Measurements from ENCODE around the gene AFF3.

AFF3 gene

GRCh38 chr2:99824758-99825157 lies 317.6 kb downstream of the AFF3 start:
- H3K9me3 ChIP-seq (ENCODE audit: control insufficient read depth, low read length): no peaks in the 10 kb centered on the region
- H3K36me3 ChIP-seq (ENCODE audit: control insufficient read depth, insufficient read depth, low read length): no peaks in the 10 kb centered on the region
- H3K27ac ChIP-seq (ENCODE audit: insufficient read depth, low read depth, low read length, poor library complexity, severe bottlenecking): no peak overlapping the region
- WGBS, 2 experiments: 94 to 96% methylated on average over 4 to 6 of the region's 6 CpGs
- no peak overlapping the region for H3K4me3 ChIP-seq (ENCODE audit: insufficient read depth, low read depth, low read length)
- H3K4me1 ChIP-seq (ENCODE audit: control insufficient read depth, insufficient read depth, low read length): peaks cover 5% of the 10 kb centered on the region
- H3K27me3 ChIP-seq (ENCODE audit: control insufficient read depth, insufficient read depth, low read length, poor library complexity, severe bottlenecking): no peaks in the 10 kb centered on the region

GRCh38 chr2:99822474-99823207 lies 319.7 kb downstream of the AFF3 start:
- WGBS, 2 experiments: 7 to 16% methylated on average over 8 to 9 of the region's 9 CpGs

GRCh38 chr2:99821984-99822383 lies 320.4 kb downstream of the AFF3 start:
- H3K4me3 ChIP-seq (ENCODE audit: insufficient read depth, low read depth, low read length): no peak overlapping the region
- no peaks in the 10 kb centered on the region for H3K36me3 ChIP-seq (ENCODE audit: control insufficient read depth, insufficient read depth, low read length)

More at GRCh38 chr2:99822474-99823207, 319.7 kb downstream of the AFF3 start:
- no peaks in the 10 kb centered on the region for H3K36me3 ChIP-seq (ENCODE audit: control insufficient read depth, insufficient read depth, low read length)
- H3K4me3 ChIP-seq (ENCODE audit: insufficient read depth, low read depth, low read length): peak overlapping the region; percentile 2
- H3K27ac ChIP-seq (ENCODE audit: insufficient read depth, low read depth, low read length, poor library complexity, severe bottlenecking): peak overlapping the region; percentile 75
- H3K9me3 ChIP-seq (ENCODE audit: control insufficient read depth, low read length): no peaks in the 10 kb centered on the region
- no peaks in the 10 kb centered on the region for H3K27me3 ChIP-seq (ENCODE audit: control insufficient read depth, insufficient read depth, low read length, poor library complexity, severe bottlenecking)
- H3K4me1 ChIP-seq (ENCODE audit: control insufficient read depth, insufficient read depth, low read length): peaks cover 5% of the 10 kb centered on the region

GRCh38 chr2:99821572-99821971 lies 320.8 kb downstream of the AFF3 start:
- no peaks in the 10 kb centered on the region for H3K9me3 ChIP-seq (ENCODE audit: control insufficient read depth, low read length)
- H3K27me3 ChIP-seq (ENCODE audit: control insufficient read depth, insufficient read depth, low read length, poor library complexity, severe bottlenecking): no peaks in the 10 kb centered on the region
- H3K36me3 ChIP-seq (ENCODE audit: control insufficient read depth, insufficient read depth, low read length): no peaks in the 10 kb centered on the region
- no peak overlapping the region for H3K4me3 ChIP-seq (ENCODE audit: insufficient read depth, low read depth, low read length)
- WGBS, 2 experiments: 62 to 68% methylated on average over 7 of the region's 7 CpGs
- H3K4me1 ChIP-seq (ENCODE audit: control insufficient read depth, insufficient read depth, low read length): peaks cover 5% of the 10 kb centered on the region
- peak overlapping the region; percentile 75 for H3K27ac ChIP-seq (ENCODE audit: insufficient read depth, low read depth, low read length, poor library complexity, severe bottlenecking)

More at GRCh38 chr2:99821984-99822383, 320.4 kb downstream of the AFF3 start:
- Histone ChIP-seq H3K4me1 (ENCODE audit: control insufficient read depth, insufficient read depth, low read length) (peaks cover 5% of the 10 kb centered on the region), H3K9me3 (ENCODE audit: control insufficient read depth, low read length) (no peaks in the 10 kb centered on the region), H3K27ac (ENCODE audit: insufficient read depth, low read depth, low read length, poor library complexity, severe bottlenecking) (peak overlapping the region; percentile 75), H3K27me3 (ENCODE audit: control insufficient read depth, insufficient read depth, low read length, poor library complexity, severe bottlenecking) (no peaks in the 10 kb centered on the region)
- WGBS, 2 experiments: 82 to 87% methylated on average over 6 of the region's 6 CpGs

- no peaks in the 10 kb centered on the region for H3K36me3 ChIP-seq (ENCODE audit: control insufficient read depth, insufficient read depth, low read length)
- no peaks in the 10 kb centered on the region for H3K27me3 ChIP-seq (ENCODE audit: control insufficient read depth, insufficient read depth, low read length, poor library complexity, severe bottlenecking)
- no peak overlapping the region for H3K27ac ChIP-seq (ENCODE audit: insufficient read depth, low read depth, low read length, poor library complexity, severe bottlenecking)
- peaks cover 5% of the 10 kb centered on the region for H3K4me1 ChIP-seq (ENCODE audit: control insufficient read depth, insufficient read depth, low read length)
- 88 to 95% methylated on average over 3 of the region's 3 CpGs for WGBS, 2 experiments
- H3K4me3 ChIP-seq (ENCODE audit: insufficient read depth, low read depth, low read length): no peak overlapping the region
- H3K9me3 ChIP-seq (ENCODE audit: control insufficient read depth, low read length): no peaks in the 10 kb centered on the region
These were observed 321.4 kb downstream of the AFF3 start for GRCh38 chr2:99821039-99821438.

- Histone ChIP-seq H3K4me3 (ENCODE audit: insufficient read depth, low read depth, low read length) (no peak overlapping the region), H3K4me1 (ENCODE audit: control insufficient read depth, insufficient read depth, low read length) (peaks cover 5% of the 10 kb centered on the region), H3K36me3 (ENCODE audit: control insufficient read depth, insufficient read depth, low read length) (no peaks in the 10 kb centered on the region), H3K27ac (ENCODE audit: insufficient read depth, low read depth, low read length, poor library complexity, severe bottlenecking) (no peak overlapping the region), H3K9me3 (ENCODE audit: control insufficient read depth, low read length) (no peaks in the 10 kb centered on the region), H3K27me3 (ENCODE audit: control insufficient read depth, insufficient read depth, low read length, poor library complexity, severe bottlenecking) (no peaks in the 10 kb centered on the region)
- WGBS, 2 experiments: 93 to 95% methylated on average over 7 of the region's 7 CpGs
These were observed 322.6 kb downstream of the AFF3 start for GRCh38 chr2:99819766-99820165.

- Histone ChIP-seq H3K9me3 (ENCODE audit: control insufficient read depth, low read length) (no peaks in the 10 kb centered on the region), H3K4me3 (ENCODE audit: insufficient read depth, low read depth, low read length) (no peak overlapping the region), H3K27me3 (ENCODE audit: control insufficient read depth, insufficient read depth, low read length, poor library complexity, severe bottlenecking) (no peaks in the 10 kb centered on the region), H3K4me1 (ENCODE audit: control insufficient read depth, insufficient read depth, low read length) (peaks cover 5% of the 10 kb centered on the region), H3K36me3 (ENCODE audit: control insufficient read depth, insufficient read depth, low read length) (no peaks in the 10 kb centered on the region), H3K27ac (ENCODE audit: insufficient read depth, low read depth, low read length, poor library complexity, severe bottlenecking) (no peak overlapping the region)
- WGBS, 2 experiments: 75 to 86% methylated on average over 1 to 2 of the region's 2 CpGs
These were observed 323.5 kb downstream of the AFF3 start for GRCh38 chr2:99818842-99819241.

- 94 to 95% methylated on average over 5 of the region's 5 CpGs for WGBS, 2 experiments
- H3K36me3 ChIP-seq (ENCODE audit: control insufficient read depth, insufficient read depth, low read length): no peaks in the 10 kb centered on the region
- H3K27me3 ChIP-seq (ENCODE audit: control insufficient read depth, insufficient read depth, low read length, poor library complexity, severe bottlenecking): no peaks in the 10 kb centered on the region
- H3K4me1 ChIP-seq (ENCODE audit: control insufficient read depth, insufficient read depth, low read length): no peaks in the 10 kb centered on the region
- no peaks in the 10 kb centered on the region for H3K9me3 ChIP-seq (ENCODE audit: control insufficient read depth, low read length)
- no peak overlapping the region for H3K4me3 ChIP-seq (ENCODE audit: insufficient read depth, low read depth, low read length)
- no peak overlapping the region for H3K27ac ChIP-seq (ENCODE audit: insufficient read depth, low read depth, low read length, poor library complexity, severe bottlenecking)
These were observed 325.5 kb downstream of the AFF3 start for GRCh38 chr2:99816908-99817307.

- no peak overlapping the region for H3K27ac ChIP-seq (ENCODE audit: insufficient read depth, low read depth, low read length, poor library complexity, severe bottlenecking)
- H3K9me3 ChIP-seq (ENCODE audit: control insufficient read depth, low read length): no peaks in the 10 kb centered on the region
- H3K4me1 ChIP-seq (ENCODE audit: control insufficient read depth, insufficient read depth, low read length): peaks cover 18% of the 10 kb centered on the region
- H3K36me3 ChIP-seq (ENCODE audit: control insufficient read depth, insufficient read depth, low read length): no peaks in the 10 kb centered on the region
- H3K27me3 ChIP-seq (ENCODE audit: control insufficient read depth, insufficient read depth, low read length, poor library complexity, severe bottlenecking): peaks cover 4% of the 10 kb centered on the region
- WGBS, 2 experiments: 93 to 95% methylated on average over 9 to 10 of the region's 10 CpGs
- no peak overlapping the region for H3K4me3 ChIP-seq (ENCODE audit: insufficient read depth, low read depth, low read length)
These were observed 330.0 kb downstream of the AFF3 start for GRCh38 chr2:99812426-99812825.

- Histone ChIP-seq H3K36me3 (ENCODE audit: control insufficient read depth, insufficient read depth, low read length) (no peaks in the 10 kb centered on the region), H3K27ac (ENCODE audit: insufficient read depth, low read depth, low read length, poor library complexity, severe bottlenecking) (no peak overlapping the region), H3K4me3 (ENCODE audit: insufficient read depth, low read depth, low read length) (no peak overlapping the region), H3K27me3 (ENCODE audit: control insufficient read depth, insufficient read depth, low read length, poor library complexity, severe bottlenecking) (peaks cover 4% of the 10 kb centered on the region), H3K9me3 (ENCODE audit: control insufficient read depth, low read length) (no peaks in the 10 kb centered on the region), H3K4me1 (ENCODE audit: control insufficient read depth, insufficient read depth, low read length) (peaks cover 18% of the 10 kb centered on the region)
- 94 to 96% methylated on average over 6 of the region's 6 CpGs for WGBS, 2 experiments
These were observed 330.8 kb downstream of the AFF3 start for GRCh38 chr2:99811544-99811943.
